ENCODE results near the gene MAST4.

Gene MAST4

GRCh38 chr5:67081261-67081660 lies 485.1 kb downstream of the MAST4 start:
- ChIA-PET CTCF (no interaction called here), POLR2A (ENCODE audit: low non-redundant PET) (no interaction called here)

GRCh38 chr5:67082941-67083340 lies 486.7 kb downstream of the MAST4 start:
- no peak for DNase-seq (ENCODE audit: low spot score)
- no peak overlapping the region for H3K27ac ChIP-seq
- CTCF ChIA-PET, result no interaction called here
- no peak for TF ChIP-seq CTCF (conservative IDR thresholded peaks at IDR 0.05; ENCODE audit: low read depth)
- POLR2A ChIA-PET (ENCODE audit: low non-redundant PET), result no interaction called here

More at GRCh38 chr5:67081261-67081660, 485.1 kb downstream of the MAST4 start:
- TF ChIP-seq CTCF (conservative IDR thresholded peaks at IDR 0.05; ENCODE audit: low read depth), result no peak
- DNase-seq (ENCODE audit: low spot score), result no peak
- no peak overlapping the region for H3K27ac ChIP-seq

- no peak for TF ChIP-seq CTCF (conservative IDR thresholded peaks at IDR 0.05; ENCODE audit: low read depth)
- DNase-seq (ENCODE audit: low spot score), result no peak
- ChIA-PET CTCF (interaction anchor here (0.6 kb wide), 1 partner anchor 82 kb away, joined by 3 read pairs; no protein-coding TSS in a partner anchor), POLR2A (ENCODE audit: low non-redundant PET) (no interaction called here)
- no peak overlapping the region for H3K27ac ChIP-seq
Measured at GRCh38 chr5:67085616-67086015, 489.4 kb downstream of the MAST4 start.

- H3K27ac ChIP-seq, result peak overlapping the region; percentile 64
- CTCF ChIA-PET, result interaction anchor here (0.7 kb wide), 1 partner anchor 76 kb away, joined by 3 read pairs; no protein-coding TSS in a partner anchor
- no peak for DNase-seq (ENCODE audit: low spot score)
- TF ChIP-seq CTCF (conservative IDR thresholded peaks at IDR 0.05; ENCODE audit: low read depth), result no peak
- POLR2A ChIA-PET (ENCODE audit: low non-redundant PET), result no interaction called here
Measured at GRCh38 chr5:67089200-67089725, 493.1 kb downstream of the MAST4 start.

GRCh38 chr5:67090040-67090439 lies 493.8 kb downstream of the MAST4 start:
- DNase-seq (ENCODE audit: low spot score), result no peak
- no peak for TF ChIP-seq CTCF (conservative IDR thresholded peaks at IDR 0.05; ENCODE audit: low read depth)
- H3K27ac ChIP-seq, result no peak overlapping the region
- POLR2A ChIA-PET (ENCODE audit: low non-redundant PET), result no interaction called here
- CTCF ChIA-PET, result no interaction called here

- POLR2A ChIA-PET (ENCODE audit: low non-redundant PET), result no interaction called here
- no peak for TF ChIP-seq CTCF (conservative IDR thresholded peaks at IDR 0.05; ENCODE audit: low read depth)
- no peak overlapping the region for H3K27ac ChIP-seq
- CTCF ChIA-PET, result no interaction called here
- no peak for DNase-seq (ENCODE audit: low spot score)
Measured at GRCh38 chr5:67090593-67090992, 494.4 kb downstream of the MAST4 start.

- no peak for DNase-seq (ENCODE audit: low spot score)
- POLR2A ChIA-PET (ENCODE audit: low non-redundant PET), result no interaction called here
- CTCF ChIA-PET, result no interaction called here
- no peak overlapping the region for H3K27ac ChIP-seq
- no peak for TF ChIP-seq CTCF (conservative IDR thresholded peaks at IDR 0.05; ENCODE audit: low read depth)
Measured at GRCh38 chr5:67092535-67092934, 496.3 kb downstream of the MAST4 start.

All from RWPE1 (cell line).